ENCODE data around the gene ADAM33. TPM values are rescaled to one million over a fixed set of nuclear protein-coding genes. Genes with fewer than 3 reads are reported as not detected.

The ADAM33 gene
- polyA plus RNA-seq, 2 of the 4 experiments (the other 2 are of a cell fraction) = 0.08 to 0.14 TPM

- no peak for TF ChIP-seq MAFK (IDR thresholded peaks at IDR 0.05; ENCODE audit: partially characterized antibody)
- TF ChIP-seq RARB (CRISPR knock-in tag; IDR thresholded peaks at IDR 0.05) = no peak
- TF ChIP-seq BCL3 (IDR thresholded peaks at IDR 0.05) = no peak
- no peak for TF ChIP-seq BHLHE40 (IDR thresholded peaks at IDR 0.05; ENCODE audit: low read depth, low read length)
- TF ChIP-seq REST (IDR thresholded peaks at IDR 0.05) = no peak
- no peak for TF ChIP-seq JUNB (IDR thresholded peaks at IDR 0.05)
- TF ChIP-seq ELK1 (IDR thresholded peaks at IDR 0.05; ENCODE audit: low read depth, low read length) = no peak
- no peak for TF ChIP-seq NPAS2 (CRISPR knock-in tag; IDR thresholded peaks at IDR 0.05; ENCODE audit: borderline replicate concordance)
- no peak for TF ChIP-seq FOSB (CRISPR knock-in tag; IDR thresholded peaks at IDR 0.05)
- TF ChIP-seq CEBPB (IDR thresholded peaks at IDR 0.05) = no peak
- TF ChIP-seq RCOR1 (IDR thresholded peaks at IDR 0.05; ENCODE audit: low read depth, low read length) = no peak
- no peak for TF ChIP-seq ZNF302 (CRISPR knock-in tag; IDR thresholded peaks at IDR 0.05)
- H3K4me2 ChIP-seq = no peak overlapping the region
- ATAC-seq (peak; percentile 32 to 42; a peak in 3 of 6 replicates), DNase-seq (ENCODE audit: low read depth in 1 of 2, low spot score in 1 of 2) (no peak), FAIRE-seq (no peak)
- no peaks in the 10 kb centered on the region for H3K4me1 ChIP-seq
- no peak overlapping the region for H3K27ac ChIP-seq
- CTCF ChIA-PET = interaction anchor here (0.7 to 61.5 kb wide), 6 partner anchors 10 to 135 kb away, joined by 4 to 2233 read pairs (median 8); partner anchors contain the start of genes ADAM33, ADISSP, HSPA12B and SIGLEC1
- 0 out of 3 replicates have a peak, but pooled peaks cover 2% of the 10 kb centered on the region for H3K9me3 ChIP-seq
- H3K4me3 ChIP-seq = no peak overlapping the region
- POLR2A ChIA-PET = no interaction called here
- WGBS (ENCODE audit: missing lambda C conversion rate) = 49% methylated on average over 18 of the region's 18 CpGs
Observed at GRCh38 chr20:3697588-3698305, 15.9 kb upstream of the ADAM33 start.

- 0 out of 3 replicates have a peak, but pooled peaks cover 2% of the 10 kb centered on the region for H3K9me3 ChIP-seq
- DNase-seq (ENCODE audit: low read depth in 1 of 2, low spot score in 1 of 2) = no peak
- no peaks in the 10 kb centered on the region for H3K4me1 ChIP-seq
- no peak for FAIRE-seq
- POLR2A ChIA-PET = no interaction called here
- no peak overlapping the region for H3K27ac ChIP-seq
- no peak; a peak in 1 of 6 replicates for ATAC-seq
- CTCF ChIA-PET = interaction anchor here (0.7 to 61.5 kb wide), 6 partner anchors 10 to 147 kb away, joined by 3 to 2233 read pairs (median 5); partner anchors contain the start of genes ADAM33, ADISSP, HSPA12B and SIGLEC1
- 43% methylated on average over 12 of the region's 15 CpGs for WGBS (ENCODE audit: missing lambda C conversion rate)
- no peak overlapping the region for H3K4me2 ChIP-seq
- no peak overlapping the region for H3K4me3 ChIP-seq
- TF ChIP-seq ESRRA (IDR thresholded peaks at IDR 0.05; ENCODE audit: borderline replicate concordance, low read length) (no peak), ATOH8 (CRISPR knock-in tag; IDR thresholded peaks at IDR 0.05; ENCODE audit: low read depth) (no peak), EP300 (IDR thresholded peaks at IDR 0.05) (no peak), RCOR1 (IDR thresholded peaks at IDR 0.05; ENCODE audit: low read depth, low read length) (no peak), CEBPB (IDR thresholded peaks at IDR 0.05) (no peak), MAZ (IDR thresholded peaks at IDR 0.05; ENCODE audit: borderline replicate concordance, low read depth, low read length) (no peak), NPAS2 (CRISPR knock-in tag; IDR thresholded peaks at IDR 0.05; ENCODE audit: borderline replicate concordance) (no peak), HOXB13 (CRISPR knock-in tag; IDR thresholded peaks at IDR 0.05; ENCODE audit: low read depth) (no peak), MYC (IDR thresholded peaks at IDR 0.05; ENCODE audit: borderline replicate concordance, low read length) (no peak), RFX5 (IDR thresholded peaks at IDR 0.05) (no peak), HMGXB4 (CRISPR knock-in tag; IDR thresholded peaks at IDR 0.05; ENCODE audit: borderline replicate concordance) (no peak), RARB (CRISPR knock-in tag; IDR thresholded peaks at IDR 0.05) (no peak), SMC3 (IDR thresholded peaks at IDR 0.05) (no peak), POLR2A (IDR thresholded peaks at IDR 0.05; ENCODE audit: low read length) (no peak), MAX (IDR thresholded peaks at IDR 0.05) (no peak), FOXS1 (CRISPR knock-in tag; IDR thresholded peaks at IDR 0.05) (no peak), CHD4 (IDR thresholded peaks at IDR 0.05; ENCODE audit: borderline replicate concordance) (no peak)
Observed at GRCh38 chr20:3696745-3697587, 15.2 kb upstream of the ADAM33 start.

All from A549 (cell line).